Peyer's patch (tissue), 4 donors: ENCODE measurements around the gene ING1. TPM values are rescaled to one million over a fixed set of nuclear protein-coding genes. Genes with fewer than 3 reads are reported as not detected.
"Not testable (repeated sequence)": the region's sequence is repeated elsewhere in the genome, so short reads cannot be mapped to it uniquely, and the experiment has no call there.

Source experiments
- DNase-seq, 3 donors: peaks; one replicate each; pipeline ENCODE4 v3.0.0-alpha.2; 2017 to 2019
- H3K27ac ChIP-seq, 4 donors: fragments of 200-600 bp; sonication (generic); one replicate each; pipeline ENCODE4 v1.5.1; 2016 to 2019
- H3K27me3 ChIP-seq, 2 donors: fragments of 200-600 bp; sonication (generic); one replicate each; pipeline ENCODE4 v1.5.1; 2019
- H3K36me3 ChIP-seq, 3 donors: fragments of 200-600 bp; sonication (generic); one replicate each; pipeline ENCODE4 v1.5.1; 2016 to 2019
- H3K4me1 ChIP-seq, 4 donors: fragments of 200-600 bp; sonication (generic); one replicate each; pipeline ENCODE4 v1.5.1; 2016 to 2019
- H3K4me3 ChIP-seq, 4 donors: fragments of 200-600 bp; sonication (generic); 1 replicate in 3 of 4; 2 replicates in 1 of 4; pipeline ENCODE4 v1.5.1; 2016 to 2019; ENCODE audit warnings: mild to moderate bottlenecking in 1 of 4
- H3K9me3 ChIP-seq, 4 donors: fragments of 200-600 bp; sonication (generic); one replicate each; pipeline ENCODE4 v1.5.1; 2016 to 2019; ENCODE audit warnings: mild to moderate bottlenecking in 1 of 4
- POLR2A ChIP-seq, 2 donors: fragments of 450-650 bp; IDR thresholded peaks; one replicate each; pipeline ENCODE4 v1.5.1; 2017; ENCODE audit warnings: antibody characterized with exemption in 2 of 2, mild to moderate bottlenecking in 2 of 2, moderate library complexity in 2 of 2
- total RNA-seq, 4 donors: library from RNA; depleted of rRNA; stranded (reverse); fragments of >200 nt; gene quantifications; one replicate each; pipeline ENCODE4 v1.1.0, GENCODE V29; 2016
- TF ChIP-seq, protein P1 (sequence below), 6 experiments: fragments of 450-650 bp in 4 of 6; fragments of 200-600 bp in 2 of 6; sonication (generic) in 1 of 6; IDR thresholded peaks; one replicate each; pipeline ENCODE4 v1.5.1; 2017 to 2019; ENCODE audit warnings: antibody characterized with exemption in 6 of 6, mild to moderate bottlenecking in 3 of 6, moderate library complexity in 1 of 6

ING1 gene
- total RNA-seq, 4 donors from 2014 or later = 7.4 to 40.4 (median 21.7) TPM

DNA sequence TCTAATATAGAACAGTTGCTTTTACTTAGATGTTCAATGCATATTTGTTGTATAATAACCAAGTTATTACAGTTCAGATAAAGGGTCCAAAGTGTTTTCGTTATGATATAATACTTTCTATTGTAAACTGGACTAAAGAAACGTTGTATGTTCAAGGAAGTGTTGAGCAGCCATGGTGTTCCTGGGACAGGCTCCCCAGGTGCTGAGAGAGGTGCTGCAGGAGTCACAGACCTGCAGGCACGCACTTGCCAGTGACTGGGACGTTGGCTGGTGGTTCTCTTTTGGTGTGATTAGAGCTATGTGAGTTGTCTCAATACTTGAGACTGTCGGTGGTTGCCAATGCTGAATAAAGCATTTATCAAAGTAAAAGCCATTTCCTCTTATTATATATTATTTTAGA is 9.5 kb downstream of the ING1 start:
- Histone ChIP-seq H3K36me3 (peaks cover 0 to 26% (median 0%) of the 10 kb centered on the region in 3 donors), H3K9me3 (no peaks in the 10 kb centered on the region), H3K4me3 (no peak overlapping the region), H3K4me1 (peaks cover 0 to 14% (median 6%) of the 10 kb centered on the region in 4 donors), H3K27me3 (no peaks in the 10 kb centered on the region), H3K27ac (peak overlapping the region in 1 of 4 donors; percentile 10)
- no peak for DNase-seq
- TF ChIP-seq POLR2A (IDR thresholded peaks at IDR 0.05) = no peak
- TF ChIP-seq, protein P1, sequence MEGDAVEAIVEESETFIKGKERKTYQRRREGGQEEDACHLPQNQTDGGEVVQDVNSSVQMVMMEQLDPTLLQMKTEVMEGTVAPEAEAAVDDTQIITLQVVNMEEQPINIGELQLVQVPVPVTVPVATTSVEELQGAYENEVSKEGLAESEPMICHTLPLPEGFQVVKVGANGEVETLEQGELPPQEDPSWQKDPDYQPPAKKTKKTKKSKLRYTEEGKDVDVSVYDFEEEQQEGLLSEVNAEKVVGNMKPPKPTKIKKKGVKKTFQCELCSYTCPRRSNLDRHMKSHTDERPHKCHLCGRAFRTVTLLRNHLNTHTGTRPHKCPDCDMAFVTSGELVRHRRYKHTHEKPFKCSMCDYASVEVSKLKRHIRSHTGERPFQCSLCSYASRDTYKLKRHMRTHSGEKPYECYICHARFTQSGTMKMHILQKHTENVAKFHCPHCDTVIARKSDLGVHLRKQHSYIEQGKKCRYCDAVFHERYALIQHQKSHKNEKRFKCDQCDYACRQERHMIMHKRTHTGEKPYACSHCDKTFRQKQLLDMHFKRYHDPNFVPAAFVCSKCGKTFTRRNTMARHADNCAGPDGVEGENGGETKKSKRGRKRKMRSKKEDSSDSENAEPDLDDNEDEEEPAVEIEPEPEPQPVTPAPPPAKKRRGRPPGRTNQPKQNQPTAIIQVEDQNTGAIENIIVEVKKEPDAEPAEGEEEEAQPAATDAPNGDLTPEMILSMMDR (IDR thresholded peaks at IDR 0.05) = no peak

DNA sequence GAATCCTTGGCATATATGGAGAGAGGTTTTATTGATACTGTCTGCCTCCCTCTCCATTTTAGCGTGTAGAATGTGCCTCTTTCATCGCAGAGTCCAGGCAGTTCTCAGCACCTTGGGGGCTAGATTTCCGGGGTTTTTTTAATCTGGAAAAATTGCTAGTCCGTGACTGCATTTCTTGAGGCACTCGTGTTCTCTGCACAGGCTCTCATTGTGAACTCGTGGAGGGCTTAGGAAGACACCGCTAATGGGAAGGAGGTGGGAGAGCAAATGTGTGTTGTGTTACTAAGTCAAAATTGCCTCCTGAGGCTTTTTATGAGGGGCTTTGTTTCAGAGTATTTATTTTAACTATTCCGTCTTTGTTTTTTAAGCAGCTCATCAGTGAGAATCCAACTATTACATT is 10.1 kb downstream of the ING1 start:
- no peak overlapping the region for H3K27ac ChIP-seq
- no peak overlapping the region for H3K4me3 ChIP-seq
- H3K36me3 ChIP-seq = peaks cover 0 to 26% (median 0%) of the 10 kb centered on the region in 3 donors
- DNase-seq = no peak
- no peaks in the 10 kb centered on the region for H3K9me3 ChIP-seq
- TF ChIP-seq POLR2A (IDR thresholded peaks at IDR 0.05) = no peak
- TF ChIP-seq, protein P1 (IDR thresholded peaks at IDR 0.05) = no peak
- H3K27me3 ChIP-seq = no peaks in the 10 kb centered on the region
- peaks cover 0 to 9% (median 4%) of the 10 kb centered on the region in 4 donors for H3K4me1 ChIP-seq

DNA sequence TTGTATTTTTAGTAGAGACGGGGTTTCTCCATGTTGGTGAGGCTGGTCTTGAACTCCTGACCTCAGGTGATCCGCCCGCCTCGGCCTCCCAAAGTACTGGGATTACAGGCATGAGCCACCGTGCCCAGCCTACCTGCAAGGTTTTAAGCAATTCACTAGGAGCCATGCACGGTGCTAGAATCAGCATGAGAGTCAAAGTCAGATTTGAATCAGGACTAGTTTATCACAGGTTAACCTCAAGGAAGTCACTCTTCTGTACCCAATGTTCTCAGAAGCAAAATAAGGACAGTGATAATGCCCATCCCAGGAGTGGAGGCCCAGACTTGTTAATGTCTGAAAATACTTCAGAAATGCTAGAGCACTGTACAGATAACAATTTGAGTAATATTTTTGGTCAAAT is 12.7 kb downstream of the ING1 start:
- not testable (repeated sequence) for H3K4me1 ChIP-seq, DNase-seq, H3K4me3 ChIP-seq, H3K27me3 ChIP-seq, H3K9me3 ChIP-seq, H3K27ac ChIP-seq, H3K36me3 ChIP-seq

DNA sequence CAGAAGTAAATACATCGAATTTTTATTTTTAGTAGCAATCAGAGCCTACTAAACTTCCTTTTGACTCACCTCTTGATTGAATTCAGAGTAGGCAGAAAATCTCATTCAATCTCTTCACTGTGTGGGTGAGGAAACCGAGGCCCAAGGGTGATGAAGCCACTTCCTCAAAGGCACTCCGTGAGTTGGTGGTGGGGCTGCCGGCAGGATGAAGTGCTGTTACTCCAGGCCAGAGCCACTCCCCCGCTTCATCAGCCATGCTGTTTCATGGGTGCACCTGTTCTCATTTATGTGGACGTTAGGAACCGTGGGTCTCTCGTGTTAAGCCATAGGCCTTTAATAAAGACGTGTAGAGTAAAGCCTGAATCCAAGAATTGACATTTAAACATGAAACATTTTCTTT is 13.2 kb downstream of the ING1 start:
- no peaks in the 10 kb centered on the region for H3K36me3 ChIP-seq
- no peaks in the 10 kb centered on the region for H3K27me3 ChIP-seq
- TF ChIP-seq, protein P1 (IDR thresholded peaks at IDR 0.05) = no peak
- no peak for TF ChIP-seq POLR2A (IDR thresholded peaks at IDR 0.05)
- peak in 2 of 3 donors; percentile 65 to 71 for DNase-seq
- H3K4me3 ChIP-seq = no peak overlapping the region
- H3K4me1 ChIP-seq = peaks cover 0 to 8% (median 4%) of the 10 kb centered on the region in 4 donors
- H3K9me3 ChIP-seq = no peaks in the 10 kb centered on the region
- no peak overlapping the region for H3K27ac ChIP-seq

DNA sequence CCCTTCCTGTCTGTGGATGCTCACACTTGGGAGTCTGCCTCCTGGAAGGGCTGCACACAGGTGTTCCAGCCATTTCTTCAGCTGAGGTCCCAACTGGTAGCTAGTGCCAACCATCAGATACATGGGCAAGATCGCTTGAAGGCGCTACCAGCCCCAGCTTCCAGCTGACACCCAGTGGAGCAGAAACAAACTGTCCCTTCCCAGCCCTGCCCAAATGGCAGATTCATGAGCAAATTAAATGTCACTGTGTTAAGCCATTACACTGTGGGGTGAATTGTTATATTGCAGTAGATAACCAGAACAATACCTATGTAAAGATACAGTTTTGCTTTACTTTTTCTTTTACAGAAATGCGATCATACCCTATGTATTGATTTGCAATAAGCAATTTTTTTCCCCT is 17.6 kb downstream of the ING1 start:
- Histone ChIP-seq H3K4me3 (no peak overlapping the region), H3K27ac (no peak overlapping the region), H3K9me3 (no peaks in the 10 kb centered on the region), H3K27me3 (no peaks in the 10 kb centered on the region), H3K36me3 (no peaks in the 10 kb centered on the region), H3K4me1 (peaks cover 0 to 8% (median 0%) of the 10 kb centered on the region in 4 donors)
- DNase-seq = no peak
- no peak for TF ChIP-seq POLR2A (IDR thresholded peaks at IDR 0.05)

DNA sequence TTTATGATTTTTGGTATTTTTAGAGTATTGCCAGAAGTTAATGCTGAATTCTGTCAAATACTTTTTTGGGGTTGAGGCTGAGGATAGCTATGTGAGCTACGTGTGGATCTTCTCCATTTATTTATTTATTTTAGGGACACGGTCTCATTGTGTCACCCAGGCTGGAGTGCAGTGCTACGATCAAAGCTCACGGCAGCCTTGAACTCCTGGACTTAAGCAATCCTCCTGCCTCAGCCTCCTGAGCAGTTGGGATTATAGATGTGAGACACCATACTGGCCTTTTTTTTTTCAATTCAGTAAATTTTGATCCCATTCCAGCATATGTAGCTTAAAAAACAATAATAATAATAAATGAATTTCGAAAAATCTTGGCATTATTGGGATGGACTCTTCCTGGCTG is 21.1 kb downstream of the ING1 start:
- Histone ChIP-seq H3K27me3 (no peaks in the 10 kb centered on the region), H3K4me1 (no peaks in the 10 kb centered on the region), H3K4me3 (no peak overlapping the region), H3K9me3 (peaks cover 0 to 6% (median 1%) of the 10 kb centered on the region in 4 donors), H3K27ac (no peak overlapping the region), H3K36me3 (no peaks in the 10 kb centered on the region)
- no peak for DNase-seq
- TF ChIP-seq, protein P1 (IDR thresholded peaks at IDR 0.05) = no peak
- no peak for TF ChIP-seq POLR2A (IDR thresholded peaks at IDR 0.05)

DNA sequence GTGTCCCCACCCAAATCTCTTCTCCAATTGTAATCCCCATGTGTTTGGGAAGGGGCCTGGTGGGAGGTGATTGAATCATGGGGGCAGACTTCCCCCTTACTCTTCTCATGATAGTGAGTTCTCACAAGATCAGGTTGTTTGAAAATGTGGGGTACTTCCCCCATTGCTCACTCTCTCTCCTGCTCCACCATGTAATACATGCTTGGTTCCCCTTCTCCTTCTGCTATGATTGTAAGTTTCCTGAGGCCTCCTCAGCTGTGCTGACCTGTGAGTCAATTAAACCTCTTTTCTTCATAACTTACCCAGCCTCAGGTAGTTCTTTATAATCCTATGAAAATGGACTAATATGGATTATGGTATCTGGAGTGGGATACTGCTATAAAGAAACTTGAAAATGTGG is 24.1 kb downstream of the ING1 start:
- Histone ChIP-seq H3K9me3 (peaks cover 0 to 6% (median 1%) of the 10 kb centered on the region in 4 donors), H3K4me3 (no peak overlapping the region), H3K4me1 (no peaks in the 10 kb centered on the region), H3K27me3 (no peaks in the 10 kb centered on the region), H3K27ac (no peak overlapping the region), H3K36me3 (no peaks in the 10 kb centered on the region)
- TF ChIP-seq POLR2A (IDR thresholded peaks at IDR 0.05) = no peak
- TF ChIP-seq, protein P1 (IDR thresholded peaks at IDR 0.05) = no peak
- no peak for DNase-seq
